HG03108 (cell line): ENCODE results near the gene KIF9.
"Not testable (repeated sequence)": the region's sequence is repeated elsewhere in the genome, so short reads cannot be mapped to it uniquely, and the experiment has no call there.

Source experiments
- ATAC-seq: cut with Tn5 transposase; IDR thresholded peaks from one replicate; pipeline ENCODE4 v1.9.1; 2021; ENCODE audit warnings: moderate library complexity; ENCODE audit not compliant: unreplicated experiment

KIF9 gene

DNA sequence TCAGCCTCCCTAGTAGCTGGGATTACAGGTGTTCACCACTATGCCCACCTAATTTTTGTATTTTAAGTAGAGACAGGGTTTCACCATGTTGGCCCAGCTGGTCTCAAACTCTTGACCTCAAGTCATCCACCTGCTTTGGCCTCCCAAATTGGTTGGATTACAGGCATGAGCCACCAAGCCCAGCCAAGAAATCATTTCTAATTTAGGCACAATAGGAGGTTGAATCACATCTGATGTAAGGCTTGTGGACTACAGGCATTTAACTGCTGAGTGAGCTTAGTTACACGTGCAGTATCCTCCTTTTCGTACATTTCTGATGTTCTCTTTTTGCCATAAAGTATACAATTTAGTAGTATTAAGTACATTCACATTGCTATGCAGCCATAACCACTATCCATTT, 87.6 kb downstream of the KIF9 start:
- no peak for ATAC-seq

DNA sequence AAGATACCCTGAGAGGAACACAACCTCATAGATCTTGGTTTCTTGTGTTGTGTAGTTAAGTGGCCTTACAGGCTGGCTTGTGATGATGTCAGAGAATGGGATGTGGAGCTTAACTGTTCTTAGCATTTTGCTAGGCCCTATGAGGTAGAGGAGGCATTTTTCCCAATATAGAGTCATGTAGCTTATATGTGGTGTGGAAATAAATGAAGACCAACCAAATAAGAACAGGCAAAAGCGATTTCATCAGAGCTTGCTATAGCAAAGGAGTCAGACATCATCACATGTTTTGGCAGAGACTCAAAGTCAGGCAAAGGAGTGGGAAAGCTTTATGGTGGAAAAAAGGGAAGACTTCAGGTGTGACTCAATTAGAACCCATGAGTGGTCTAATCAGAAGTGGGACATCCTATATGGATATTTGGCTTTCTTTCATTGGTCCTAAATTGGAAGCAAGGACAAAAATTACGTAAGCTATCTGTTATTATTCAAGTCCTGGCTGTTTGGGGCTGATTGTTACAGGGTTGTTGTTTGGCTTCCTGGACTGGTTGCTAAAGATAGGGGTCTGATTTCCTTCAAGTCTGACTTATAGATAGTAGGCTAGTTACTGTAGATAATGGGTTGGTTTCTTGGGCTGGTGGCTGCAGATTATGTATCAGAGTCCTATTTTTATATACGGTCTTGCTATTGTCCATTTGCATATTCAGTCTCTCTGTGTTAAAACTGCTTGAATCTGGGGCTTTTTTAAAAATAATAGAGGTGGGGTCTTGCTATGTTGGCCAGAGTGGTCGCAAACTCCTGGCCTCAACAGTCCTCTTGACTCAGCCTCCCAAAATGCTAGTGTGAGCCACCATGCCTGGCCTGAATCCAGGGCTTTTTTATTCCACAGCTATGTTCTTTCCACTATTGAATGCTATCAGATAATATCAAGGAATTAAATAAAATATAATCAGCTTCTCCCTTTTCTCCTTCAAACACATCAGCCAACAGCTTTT, 88.4 kb downstream of the KIF9 start:
- ATAC-seq, result no peak

DNA sequence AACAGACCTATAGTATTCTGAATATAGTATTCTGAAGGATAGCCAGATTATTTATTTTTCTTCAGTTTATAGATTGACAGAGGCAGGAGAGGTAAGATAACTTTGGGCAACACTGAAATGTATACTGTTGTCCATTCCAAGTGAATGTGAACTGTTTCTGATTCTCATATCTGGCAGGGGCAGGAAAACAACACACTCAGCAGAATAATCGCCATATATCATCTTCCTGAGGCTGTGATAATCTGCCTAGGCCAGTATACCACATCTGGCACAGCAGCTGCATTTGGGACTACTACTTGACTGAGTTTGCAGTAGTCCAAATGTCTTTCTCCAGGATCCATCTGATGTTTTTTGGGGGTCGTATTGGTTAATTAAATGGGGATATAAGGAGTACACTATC, 96.3 kb downstream of the KIF9 start:
- no peak for ATAC-seq

DNA sequence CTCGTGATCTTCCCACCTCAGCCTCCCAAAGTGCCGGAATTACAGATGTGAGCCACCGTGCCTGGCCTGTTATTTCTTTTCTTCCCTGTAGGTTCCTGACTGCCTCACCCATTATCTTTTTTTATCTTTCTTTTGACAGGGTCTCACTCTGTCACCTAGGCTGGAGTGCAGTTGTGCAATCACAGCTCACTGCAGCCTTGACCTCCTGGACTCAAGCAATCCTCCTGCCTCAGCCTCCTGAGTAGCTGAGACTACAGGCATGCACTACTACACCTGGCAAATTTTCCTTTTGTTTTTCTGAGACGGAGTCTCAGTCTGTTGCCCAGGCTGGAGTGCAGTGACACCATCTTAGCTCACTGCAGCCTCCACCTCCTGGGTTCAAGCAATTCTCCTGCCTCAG, 100.9 kb downstream of the KIF9 start:
- ATAC-seq, result not testable (repeated sequence)

DNA sequence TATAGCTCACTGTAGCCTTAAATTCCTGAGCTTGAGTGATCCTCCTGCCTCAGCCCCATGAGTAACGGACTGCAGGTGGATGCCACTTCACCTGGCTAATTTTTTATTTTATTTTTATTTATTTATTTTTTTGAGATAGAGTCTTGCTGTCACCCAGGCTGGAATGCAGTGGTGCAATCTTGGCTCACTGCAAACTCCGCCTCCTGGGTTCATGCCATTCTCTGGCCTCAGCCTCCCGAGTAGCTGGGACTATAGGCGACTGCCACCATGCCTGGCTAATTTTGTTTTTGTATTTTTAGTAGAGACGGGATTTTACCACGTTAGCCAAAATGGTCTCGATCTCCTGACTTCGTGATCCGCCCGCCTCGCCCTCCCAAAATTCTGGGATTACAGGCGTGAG, 102.6 kb downstream of the KIF9 start:
- ATAC-seq, result not testable (repeated sequence)
